ENCODE results near the gene ZIC5.

ZIC5 gene

GRCh38 chr13:99969919-99970650, 1.5 kb downstream of the ZIC5 start:
- no peak overlapping the region for H3K9ac ChIP-seq (ENCODE audit: low read length)
- no peak overlapping the region for H3K4me3 ChIP-seq (ENCODE audit: insufficient read depth, low read length, poor library complexity, severe bottlenecking)

DNA sequence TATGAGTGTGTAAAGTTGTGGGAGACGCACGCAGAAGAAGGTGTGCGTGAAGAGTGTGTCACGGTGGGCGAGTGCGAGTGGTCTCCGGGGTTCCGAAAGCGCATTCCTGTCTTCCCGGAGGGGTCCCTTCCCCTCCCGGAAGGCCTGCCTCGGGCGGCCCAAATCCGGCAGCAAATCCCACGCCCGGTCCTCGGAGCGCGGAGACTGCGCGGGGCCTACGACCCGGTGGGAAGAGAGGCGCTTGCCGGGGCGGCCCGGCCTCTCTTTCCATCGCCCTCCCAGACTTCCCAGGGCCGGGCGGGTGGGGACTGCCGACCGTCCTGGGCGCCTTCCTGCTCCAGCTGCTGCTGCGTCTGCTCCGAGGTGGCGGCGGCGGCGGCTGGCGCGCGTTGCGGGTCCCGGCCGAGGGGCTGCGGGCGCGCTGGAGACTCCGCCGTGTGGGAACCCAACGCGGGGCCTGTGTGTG, 2.1 kb downstream of the ZIC5 start:
- no peak overlapping the region for H2AFZ ChIP-seq (ENCODE audit: low read depth, low read length, severe bottlenecking)
- no peaks in the 10 kb centered on the region for H3K9me2 ChIP-seq (replicated peaks; ENCODE audit: insufficient read depth, low read length)
- TF ChIP-seq EZH2phosphoT487 (conservative IDR thresholded peaks at IDR 0.05; ENCODE audit: low read length) (no peak), CTCF (IDR thresholded peaks at IDR 0.05; ENCODE audit: insufficient read depth, low read length, poor library complexity, severe bottlenecking) (no peak)
- H3K27ac ChIP-seq (ENCODE audit: low read depth, low read length): no peak overlapping the region
- no peak overlapping the region for H3K9ac ChIP-seq (ENCODE audit: low read length)
- no peaks in the 10 kb centered on the region for H3K27me3 ChIP-seq (ENCODE audit: low read length)
- H3K4me3 ChIP-seq (ENCODE audit: insufficient read depth, low read length, poor library complexity, severe bottlenecking): no peak overlapping the region
- no peaks in the 10 kb centered on the region for H3K79me2 ChIP-seq (ENCODE audit: insufficient read depth, low read length)
- H3K36me3 ChIP-seq (ENCODE audit: low read length): no peaks in the 10 kb centered on the region
- H4K20me1 ChIP-seq (ENCODE audit: low read depth, low read length): no peaks in the 10 kb centered on the region
- no peak overlapping the region for H3K4me2 ChIP-seq (ENCODE audit: low read depth, low read length, poor library complexity, severe bottlenecking)
- H3K9me3 ChIP-seq (ENCODE audit: insufficient read depth, low read length): no peaks in the 10 kb centered on the region
- H3F3A ChIP-seq (ENCODE audit: insufficient read depth): no peaks in the 10 kb centered on the region

More at GRCh38 chr13:99969919-99970650, 1.5 kb downstream of the ZIC5 start:
- no peak overlapping the region for H2AFZ ChIP-seq (ENCODE audit: low read depth, low read length, severe bottlenecking)
- H3K27ac ChIP-seq (ENCODE audit: low read depth, low read length): no peak overlapping the region
- no peaks in the 10 kb centered on the region for H3K36me3 ChIP-seq (ENCODE audit: low read length)
- no peaks in the 10 kb centered on the region for H3K9me2 ChIP-seq (replicated peaks; ENCODE audit: insufficient read depth, low read length)
- H3K4me2 ChIP-seq (ENCODE audit: low read depth, low read length, poor library complexity, severe bottlenecking): no peak overlapping the region
- H3K27me3 ChIP-seq (ENCODE audit: low read length): no peaks in the 10 kb centered on the region
- no peak for TF ChIP-seq CTCF (IDR thresholded peaks at IDR 0.05; ENCODE audit: insufficient read depth, low read length, poor library complexity, severe bottlenecking)
- no peak for TF ChIP-seq EZH2phosphoT487 (conservative IDR thresholded peaks at IDR 0.05; ENCODE audit: low read length)
- no peaks in the 10 kb centered on the region for H3K9me3 ChIP-seq (ENCODE audit: insufficient read depth, low read length)
- no peaks in the 10 kb centered on the region for H4K20me1 ChIP-seq (ENCODE audit: low read depth, low read length)
- no peaks in the 10 kb centered on the region for H3F3A ChIP-seq (ENCODE audit: insufficient read depth)
- no peaks in the 10 kb centered on the region for H3K79me2 ChIP-seq (ENCODE audit: insufficient read depth, low read length)

DNA sequence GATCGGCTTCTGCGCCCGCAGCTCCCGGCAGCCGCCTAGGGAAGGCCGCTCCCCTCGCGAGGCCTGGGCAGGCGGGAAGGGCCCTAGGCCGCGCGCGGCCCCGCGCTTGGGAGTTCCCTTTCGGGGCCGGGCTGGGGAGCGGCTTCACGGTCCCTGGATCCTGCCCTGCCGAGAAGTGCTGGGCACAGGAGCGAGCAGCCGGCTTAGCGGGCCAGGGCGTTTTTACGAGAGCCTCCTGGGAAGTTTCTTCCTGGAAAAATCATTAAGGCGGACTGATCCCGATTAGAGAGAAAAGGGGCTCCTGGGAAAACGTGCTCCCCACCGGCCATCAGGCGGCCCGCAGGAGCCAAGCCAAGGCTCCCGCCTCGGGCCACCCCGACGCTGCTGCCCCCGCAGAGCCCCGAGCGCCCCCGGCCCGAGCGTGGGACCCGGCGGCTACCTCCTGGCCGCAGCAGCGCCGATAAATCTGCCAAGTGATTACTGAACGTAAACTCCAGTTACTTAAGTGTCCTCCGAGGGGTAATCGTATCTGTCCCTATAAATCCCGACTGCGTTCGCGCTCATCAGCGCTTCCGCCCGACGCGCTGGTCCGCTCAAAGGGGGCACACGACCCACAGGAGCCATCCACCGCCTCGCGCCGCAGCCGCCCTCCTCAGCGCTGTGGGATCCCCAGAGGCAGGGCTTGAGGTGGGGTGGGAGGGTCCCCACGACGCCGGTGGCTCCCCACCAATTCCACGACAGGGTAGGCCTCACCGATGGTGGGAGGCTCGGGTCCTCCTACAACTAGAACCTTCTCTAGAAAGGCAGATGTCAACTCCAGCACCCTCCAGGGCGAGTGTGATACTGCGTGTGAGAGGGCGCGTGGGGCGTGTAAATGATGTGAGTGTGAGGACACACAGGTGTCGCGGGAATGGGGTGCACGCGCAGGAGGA, 2.8 kb downstream of the ZIC5 start:
- Histone ChIP-seq H3F3A (ENCODE audit: insufficient read depth) (no peaks in the 10 kb centered on the region), H2AFZ (ENCODE audit: low read depth, low read length, severe bottlenecking) (no peak overlapping the region), H4K20me1 (ENCODE audit: low read depth, low read length) (no peaks in the 10 kb centered on the region), H3K4me3 (ENCODE audit: insufficient read depth, low read length, poor library complexity, severe bottlenecking) (no peak overlapping the region), H3K27ac (ENCODE audit: low read depth, low read length) (no peak overlapping the region), H3K36me3 (ENCODE audit: low read length) (no peaks in the 10 kb centered on the region), H3K9me3 (ENCODE audit: insufficient read depth, low read length) (no peaks in the 10 kb centered on the region), H3K27me3 (ENCODE audit: low read length) (no peaks in the 10 kb centered on the region), H3K9me2 (replicated peaks; ENCODE audit: insufficient read depth, low read length) (no peaks in the 10 kb centered on the region), H3K4me2 (ENCODE audit: low read depth, low read length, poor library complexity, severe bottlenecking) (no peak overlapping the region), H3K9ac (ENCODE audit: low read length) (no peak overlapping the region), H3K79me2 (ENCODE audit: insufficient read depth, low read length) (no peaks in the 10 kb centered on the region)
- no peak for TF ChIP-seq EZH2phosphoT487 (conservative IDR thresholded peaks at IDR 0.05; ENCODE audit: low read length)
- no peak for TF ChIP-seq CTCF (IDR thresholded peaks at IDR 0.05; ENCODE audit: insufficient read depth, low read length, poor library complexity, severe bottlenecking)
